SK-N-SH (cell line): ENCODE results near the gene PEMT. TPM values are rescaled to one million over a fixed set of nuclear protein-coding genes. Genes with fewer than 3 reads are reported as not detected.

Experiments
- CTCF ChIA-PET: fragments of 300-600, 350-600 bp; formaldehyde crosslinking; extraction: SDS; loops from one replicate; lab custom pipeline; 2021; lab: Yijun Ruan, JAX
- POLR2A ChIA-PET: fragments of 350-600 bp; sonication (Branson Sonifier 250); formaldehyde crosslinking; extraction: SDS; loops from one replicate; lab custom pipeline; 2020; ENCODE audit warnings: antibody characterized with exemption, inconsistent platforms; lab: Yijun Ruan, JAX
- DNase-seq: peaks from one replicate; pipeline ENCODE4 v3.0.0; 2012
- H2AFZ ChIP-seq: fragments of 200-600 bp; sonication (generic); 2 replicates; pipeline ENCODE4 v1.8.1; 2016; ENCODE audit warnings: antibody characterized with exemption, mild to moderate bottlenecking, low read depth
- H3F3A ChIP-seq: fragments of 200-600 bp; sonication (generic); replicated peaks from 2 replicates; pipeline ENCODE3; 2016; ENCODE audit warnings: antibody characterized with exemption, mild to moderate bottlenecking; ENCODE audit not compliant: insufficient read depth
- H3K27ac ChIP-seq, 2 experiments: fragments of 200-500 bp in 1 of 2; fragments of 200-600 bp in 1 of 2; sonication (Bioruptor generic) in 1 of 2; sonication (generic), shearing (Covaris generic) in 1 of 2; 2 replicates each; pipeline versions ENCODE4 v1.5.1 to v1.6.1; 2014 to 2016; ENCODE audit warnings: low read depth in 2 of 2, inconsistent platforms in 1 of 2, low read length in 1 of 2, mild to moderate bottlenecking in 1 of 2, mixed read lengths in 1 of 2
- H3K27me3 ChIP-seq: fragments of 200-600 bp; sonication (generic), shearing (Covaris generic); 2 replicates; pipeline ENCODE4 v1.6.1; 2016; ENCODE audit warnings: mixed run types; ENCODE audit not compliant: insufficient read depth
- H3K36me3 ChIP-seq, 2 experiments: fragments of 200-500 bp in 1 of 2; fragments of 200-600 bp in 1 of 2; sonication (Bioruptor generic) in 1 of 2; sonication (generic) in 1 of 2; replicated peaks in 1 of 2; 2 replicates each; pipeline versions ENCODE3 to v1.5.1; 2014 to 2016; ENCODE audit warnings: low read length in 1 of 2, mild to moderate bottlenecking in 1 of 2; ENCODE audit not compliant: insufficient read depth in 2 of 2, control insufficient read depth in 1 of 2
- H3K4me1 ChIP-seq, 2 experiments: fragments of 200-500 bp in 1 of 2; fragments of 200-600 bp in 1 of 2; sonication (Bioruptor generic) in 1 of 2; sonication (generic), shearing (Covaris generic) in 1 of 2; 2 replicates each; pipeline versions ENCODE4 v1.5.1 to v1.6.1; 2014 to 2016; ENCODE audit warnings: low read depth in 1 of 2, low read length in 1 of 2, mixed run types in 1 of 2; ENCODE audit not compliant: insufficient read depth in 2 of 2, control insufficient read depth in 1 of 2
- H3K4me2 ChIP-seq: fragments of 200-600 bp; sonication (generic), shearing (Covaris generic); 2 replicates; pipeline ENCODE4 v1.6.1; 2017; ENCODE audit warnings: mixed run types
- H3K4me3 ChIP-seq, 2 experiments: fragments of 200-500 bp in 1 of 2; fragments of 200-600 bp in 1 of 2; sonication (Bioruptor generic) in 1 of 2; sonication (generic), shearing (Covaris generic) in 1 of 2; 2 replicates each; pipeline versions ENCODE4 v1.5.1 to v1.8.1; 2014 to 2016; ENCODE audit warnings: low read depth in 2 of 2, inconsistent platforms in 1 of 2, low read length in 1 of 2, mild to moderate bottlenecking in 1 of 2, mixed read lengths in 1 of 2, moderate library complexity in 1 of 2
- H3K79me2 ChIP-seq: fragments of 200-600 bp; sonication (generic); 2 replicates; pipeline ENCODE4 v1.8.1; 2017; ENCODE audit warnings: mild to moderate bottlenecking; ENCODE audit not compliant: insufficient read depth
- H3K9ac ChIP-seq: fragments of 200-600 bp; sonication (generic); 2 replicates; pipeline ENCODE4 v1.6.1; 2017; ENCODE audit warnings: mixed run types
- H3K9me2 ChIP-seq: fragments of 200-600 bp; sonication (generic); 2 replicates; pipeline ENCODE4 v1.6.1; 2017; ENCODE audit warnings: mixed run types
- H3K9me3 ChIP-seq: fragments of 200-600 bp; sonication (generic); 2 replicates; pipeline ENCODE4 v1.6.1; 2017; ENCODE audit warnings: mixed run types, mild to moderate bottlenecking, moderate library complexity
- H4K20me1 ChIP-seq: fragments of 200-600 bp; sonication (generic); 2 replicates; pipeline ENCODE4 v1.6.1; 2017; ENCODE audit warnings: mild to moderate bottlenecking, mixed run types; ENCODE audit not compliant: insufficient read depth
- CTCF ChIP-seq: fragments of 200-600 bp; sonication (generic); IDR thresholded peaks from 2 replicates; pipeline ENCODE4 v1.6.1; 2017; ENCODE audit warnings: antibody characterized with exemption, mild to moderate bottlenecking, moderate library complexity
- ELF1 ChIP-seq: IDR thresholded peaks from 2 replicates; pipeline ENCODE4 v1.4.0; 2012
- EZH2phosphoT487 ChIP-seq: fragments of 200-600 bp; sonication (generic); IDR thresholded peaks from 2 replicates; pipeline ENCODE4 v1.6.1; 2017; ENCODE audit warnings: low read depth, mixed run types, mild to moderate bottlenecking, antibody characterized with exemption, moderate library complexity, borderline replicate concordance
- FOXJ3 ChIP-seq: sonication (generic); formaldehyde crosslinking; IDR thresholded peaks from 2 replicates; pipeline ENCODE4 v1.5.1; 2020; ENCODE audit warnings: mild to moderate bottlenecking, missing genetic modification reagents
- GATA2 ChIP-seq: sonication (generic); formaldehyde crosslinking; IDR thresholded peaks from 2 replicates; pipeline ENCODE4 v1.5.0; 2020; ENCODE audit warnings: mild to moderate bottlenecking, missing genetic modification reagents
- JUND ChIP-seq: IDR thresholded peaks from 2 replicates; pipeline ENCODE4 v1.4.0; 2012
- MAX ChIP-seq: IDR thresholded peaks from 2 replicates; pipeline ENCODE4 v1.4.0; 2012; ENCODE audit warnings: low read depth
- MEF2A ChIP-seq: IDR thresholded peaks from 2 replicates; pipeline ENCODE4 v1.4.0; 2012; ENCODE audit warnings: low read depth, borderline replicate concordance
- NFIC ChIP-seq: IDR thresholded peaks from 2 replicates; pipeline ENCODE4 v1.4.0; 2012; ENCODE audit warnings: borderline replicate concordance
- NRF1 ChIP-seq: IDR thresholded peaks from 2 replicates; pipeline ENCODE4 v1.6.1; 2012; ENCODE audit warnings: low read depth, mild to moderate bottlenecking, low read length
- PBX3 ChIP-seq: IDR thresholded peaks from 2 replicates; pipeline ENCODE4; 2012
- RAD21 ChIP-seq: IDR thresholded peaks from 2 replicates; pipeline ENCODE4 v1.6.1; 2012; ENCODE audit warnings: mild to moderate bottlenecking, low read length
- RCOR1 ChIP-seq: fragments of 150-350 bp; IDR thresholded peaks from 2 replicates; pipeline ENCODE4 v1.6.1; 2017; ENCODE audit warnings: antibody characterized with exemption, low read length
- RXRA ChIP-seq: IDR thresholded peaks from 2 replicates; pipeline ENCODE4 v1.4.0; 2012; ENCODE audit warnings: low read depth, mild to moderate bottlenecking, borderline replicate concordance
- SIN3A ChIP-seq: IDR thresholded peaks from 2 replicates; pipeline ENCODE4 v1.6.1; 2012; ENCODE audit warnings: low read depth, mild to moderate bottlenecking, low read length, moderate library complexity, borderline replicate concordance
- TCF12 ChIP-seq: IDR thresholded peaks from 2 replicates; pipeline ENCODE4 v1.4.0; 2012
- TEAD4 ChIP-seq: IDR thresholded peaks from 2 replicates; pipeline ENCODE4 v1.4.0; 2012; ENCODE audit warnings: mild to moderate bottlenecking, borderline replicate concordance; ENCODE audit not compliant: insufficient read depth
- USF1 ChIP-seq: IDR thresholded peaks from 2 replicates; pipeline ENCODE4 v1.4.0; 2012; ENCODE audit warnings: low read depth, borderline replicate concordance
- YY1 ChIP-seq: IDR thresholded peaks from 2 replicates; pipeline ENCODE4 v1.4.0; 2012; ENCODE audit warnings: low read depth, mild to moderate bottlenecking
- ZBTB33 ChIP-seq: IDR thresholded peaks from 2 replicates; pipeline ENCODE4 v1.4.0; 2012; ENCODE audit warnings: low read depth, borderline replicate concordance
- WGBS: methylation state at CpG from one replicate; pipeline ENCODE4 v1.1.6; 2017; ENCODE audit warnings: low lambda C conversion rate; 5-methylcytosine and 5-hydroxymethylcytosine counted together
- polyA plus RNA-seq, 3 experiments: library from polyadenylated mRNA; depleted of rRNA; stranded (reverse); fragments of >200 nt; gene quantifications; 2 replicates each; pipeline ENCODE4 v1.2.3, GENCODE V29; 2012

The PEMT gene
- polyA plus RNA-seq, 1 of the 3 experiments (the other 2 are of a cell fraction) = 52.8 TPM

- TF ChIP-seq MAX (no peak), RAD21 (no peak), TCF12 (no peak), EZH2phosphoT487 (no peak), SIN3A (no peak), ELF1 (no peak)
Observed at GRCh38 chr17:17563530-17563929, 28.0 kb downstream of the PEMT start (continued).

- Histone ChIP-seq H4K20me1 (0 out of 2 replicates have a peak, but pooled peaks cover 2% of the 10 kb centered on the region), H3K27me3 (no peaks in the 10 kb centered on the region), H3K4me3 (no peak overlapping the region), H3K9me3 (no peaks in the 10 kb centered on the region), H2AFZ (no peak overlapping the region), H3K4me2 (no peak overlapping the region), H3K4me1 (peaks cover 0 to 20% of the 10 kb centered on the region in 2 experiments; a peak in 1 of 4 replicates), H3K36me3 (no peaks in the 10 kb centered on the region), H3K9me2 (no peaks in the 10 kb centered on the region), H3K79me2 (no peaks in the 10 kb centered on the region), H3F3A (no peaks in the 10 kb centered on the region), H3K9ac (no peak overlapping the region), H3K27ac (no peak overlapping the region)
- TF ChIP-seq MAX (no peak), PBX3 (no peak), FOXJ3 (CRISPR knock-in tag) (no peak), RXRA (no peak), YY1 (no peak), JUND (no peak), RAD21 (no peak), NRF1 (no peak)
- ChIA-PET POLR2A (no interaction called here), CTCF (interaction anchor here (0.6 to 2.1 kb wide), 3 partner anchors 65 to 419 kb away, joined by 3 to 14 read pairs (median 4); partner anchors contain the start of gene RASD1)
- WGBS = 93% methylated on average over 6 of the region's 15 CpGs
- DNase-seq = no peak
Observed at GRCh38 chr17:17562146-17562511, 29.4 kb downstream of the PEMT start.

- Histone ChIP-seq H3K9me2 (no peaks in the 10 kb centered on the region), H3F3A (no peaks in the 10 kb centered on the region), H3K36me3 (no peaks in the 10 kb centered on the region), H3K9me3 (no peaks in the 10 kb centered on the region), H2AFZ (no peak overlapping the region), H3K4me2 (no peak overlapping the region), H3K9ac (no peak overlapping the region), H3K27ac (no peak overlapping the region), H3K79me2 (no peaks in the 10 kb centered on the region), H4K20me1 (0 out of 2 replicates have a peak, but pooled peaks cover 2% of the 10 kb centered on the region), H3K4me3 (no peak overlapping the region), H3K4me1 (peaks cover 0 to 15% of the 10 kb centered on the region in 2 experiments; a peak in 1 of 4 replicates), H3K27me3 (no peaks in the 10 kb centered on the region)
- 90% methylated on average over 17 of the region's 30 CpGs for WGBS
- no peak for DNase-seq
- ChIA-PET POLR2A (no interaction called here), CTCF (interaction anchor here (0.6 to 2.1 kb wide), 4 partner anchors 65 to 420 kb away, joined by 3 to 14 read pairs (median 4); partner anchors contain the start of gene RASD1)
- TF ChIP-seq FOXJ3 (CRISPR knock-in tag) (no peak), USF1 (no peak), MEF2A (no peak), GATA2 (CRISPR knock-in tag) (no peak), ZBTB33 (no peak), TCF12 (no peak), NFIC (no peak), CTCF (no peak), TEAD4 (no peak), RCOR1 (no peak)
Observed at GRCh38 chr17:17561408-17562145, 29.9 kb downstream of the PEMT start.
